Measurements from ENCODE around the gene C1orf53.

Gene C1orf53

GRCh38 chr1:197904126-197904787, 1.8 kb downstream of the C1orf53 start:
- Histone ChIP-seq H3K9me3 (ENCODE audit: insufficient read depth, low read length) (no peaks in the 10 kb centered on the region), H4K20me1 (ENCODE audit: low read depth, low read length) (no peaks in the 10 kb centered on the region), H3K9me2 (replicated peaks; ENCODE audit: insufficient read depth, low read length) (no peaks in the 10 kb centered on the region), H3K79me2 (ENCODE audit: insufficient read depth, low read length) (no peaks in the 10 kb centered on the region), H3K27ac (ENCODE audit: low read depth, low read length) (no peak overlapping the region), H3K9ac (ENCODE audit: low read length) (no peak overlapping the region), H2AFZ (ENCODE audit: low read depth, low read length, severe bottlenecking) (no peak overlapping the region), H3K36me3 (ENCODE audit: low read length) (no peaks in the 10 kb centered on the region), H3K27me3 (ENCODE audit: low read length) (no peaks in the 10 kb centered on the region), H3F3A (ENCODE audit: insufficient read depth) (peaks cover 10% of the 10 kb centered on the region; the same call in 1 of the 2 replicates), H3K4me3 (ENCODE audit: insufficient read depth, low read length, poor library complexity, severe bottlenecking) (no peak overlapping the region), H3K4me2 (ENCODE audit: low read depth, low read length, poor library complexity, severe bottlenecking) (no peak overlapping the region)
- no peak for TF ChIP-seq EZH2phosphoT487 (conservative IDR thresholded peaks at IDR 0.05; ENCODE audit: low read length)
- no peak for TF ChIP-seq CTCF (IDR thresholded peaks at IDR 0.05; ENCODE audit: insufficient read depth, low read length, poor library complexity, severe bottlenecking)

GRCh38 chr1:197905699-197906351, 3.4 kb downstream of the C1orf53 start:
- TF ChIP-seq CTCF (IDR thresholded peaks at IDR 0.05; ENCODE audit: insufficient read depth, low read length, poor library complexity, severe bottlenecking) (no peak), EZH2phosphoT487 (conservative IDR thresholded peaks at IDR 0.05; ENCODE audit: low read length) (no peak)
- H3K9ac ChIP-seq (ENCODE audit: low read length): no peak overlapping the region
- H2AFZ ChIP-seq (ENCODE audit: low read depth, low read length, severe bottlenecking): no peak overlapping the region
- H3F3A ChIP-seq (ENCODE audit: insufficient read depth): peaks cover 10% of the 10 kb centered on the region; the same call in 1 of the 2 replicates
- no peak overlapping the region for H3K4me3 ChIP-seq (ENCODE audit: insufficient read depth, low read length, poor library complexity, severe bottlenecking)
- H3K9me3 ChIP-seq (ENCODE audit: insufficient read depth, low read length): no peaks in the 10 kb centered on the region
- no peak overlapping the region for H3K4me2 ChIP-seq (ENCODE audit: low read depth, low read length, poor library complexity, severe bottlenecking)
- H3K79me2 ChIP-seq (ENCODE audit: insufficient read depth, low read length): no peaks in the 10 kb centered on the region
- no peak overlapping the region for H3K27ac ChIP-seq (ENCODE audit: low read depth, low read length)
- H4K20me1 ChIP-seq (ENCODE audit: low read depth, low read length): no peaks in the 10 kb centered on the region
- no peaks in the 10 kb centered on the region for H3K9me2 ChIP-seq (replicated peaks; ENCODE audit: insufficient read depth, low read length)
- no peaks in the 10 kb centered on the region for H3K36me3 ChIP-seq (ENCODE audit: low read length)
- no peaks in the 10 kb centered on the region for H3K27me3 ChIP-seq (ENCODE audit: low read length)

GRCh38 chr1:197907846-197908616, 5.6 kb downstream of the C1orf53 start:
- TF ChIP-seq CTCF (IDR thresholded peaks at IDR 0.05; ENCODE audit: insufficient read depth, low read length, poor library complexity, severe bottlenecking) (no peak), EZH2phosphoT487 (conservative IDR thresholded peaks at IDR 0.05; ENCODE audit: low read length) (no peak)
- Histone ChIP-seq H3K4me3 (ENCODE audit: insufficient read depth, low read length, poor library complexity, severe bottlenecking) (no peak overlapping the region), H3K27me3 (ENCODE audit: low read length) (no peaks in the 10 kb centered on the region), H3K27ac (ENCODE audit: low read depth, low read length) (no peak overlapping the region), H3K36me3 (ENCODE audit: low read length) (no peaks in the 10 kb centered on the region), H3K9me2 (replicated peaks; ENCODE audit: insufficient read depth, low read length) (no peaks in the 10 kb centered on the region), H3K9me3 (ENCODE audit: insufficient read depth, low read length) (no peaks in the 10 kb centered on the region), H2AFZ (ENCODE audit: low read depth, low read length, severe bottlenecking) (no peak overlapping the region), H3K79me2 (ENCODE audit: insufficient read depth, low read length) (no peaks in the 10 kb centered on the region), H3K4me2 (ENCODE audit: low read depth, low read length, poor library complexity, severe bottlenecking) (no peak overlapping the region), H3F3A (ENCODE audit: insufficient read depth) (peaks cover 10% of the 10 kb centered on the region; the same call in 1 of the 2 replicates), H4K20me1 (ENCODE audit: low read depth, low read length) (no peaks in the 10 kb centered on the region), H3K9ac (ENCODE audit: low read length) (no peak overlapping the region)

Data from SU-DHL-6 (cell line).